Neural crest cell (in vitro differentiated cells): Measurements from ENCODE around the gene SHROOM2. TPM values are rescaled to one million over a fixed set of nuclear protein-coding genes. Genes with fewer than 3 reads are reported as not detected.

Source experiments
- DNase-seq: peaks from one replicate; pipeline ENCODE4 v3.0.0; 2021; ENCODE audit warnings: low read depth, mixed read lengths, low spot score
- H3K27ac Mint-ChIP-seq: one replicate; pipeline ENCODE4 v1.8.0; 2021; ENCODE audit warnings: mild to moderate bottlenecking, mixed read lengths; ENCODE audit not compliant: unreplicated experiment
- H3K27me3 Mint-ChIP-seq: 2 replicates; pipeline ENCODE4 v1.8.0; 2021; ENCODE audit warnings: low read depth, mild to moderate bottlenecking, mixed read lengths
- H3K36me3 Mint-ChIP-seq: 2 replicates; pipeline ENCODE4 v1.8.0; 2021; ENCODE audit warnings: low read depth, mild to moderate bottlenecking, mixed read lengths
- H3K4me1 Mint-ChIP-seq: 2 replicates; pipeline ENCODE4 v1.8.0; 2021; ENCODE audit warnings: mixed read lengths
- H3K4me3 Mint-ChIP-seq: one replicate; pipeline ENCODE4 v1.8.0; 2021; ENCODE audit warnings: mild to moderate bottlenecking, mixed read lengths
- H3K9me3 Mint-ChIP-seq: 2 replicates; pipeline ENCODE4 v1.8.0; 2021; ENCODE audit warnings: mixed read lengths
- CTCF ChIP-seq: fragments of 200-600 bp; sonication (generic); conservative IDR thresholded peaks from 2 replicates; pipeline ENCODE4 v1.5.0; 2021; ENCODE audit warnings: antibody characterized with exemption, mild to moderate bottlenecking
- total RNA-seq: library from RNA; stranded (reverse); gene quantifications from 2 replicates; pipeline ENCODE4 v1.2.1, GENCODE V29; 2021

SHROOM2 gene
- total RNA-seq, 1 donor from 2014 or later = 11.1 TPM

- Mint-ChIP-seq H3K4me1 (peaks cover 11% of the 10 kb centered on the region), H3K27me3 (no peaks in the 10 kb centered on the region), H3K9me3 (no peaks in the 10 kb centered on the region), H3K27ac (no peak overlapping the region), H3K36me3 (no peaks in the 10 kb centered on the region), H3K4me3 (no peak overlapping the region)
- TF ChIP-seq CTCF = no peak
- no peak for DNase-seq
Measured at GRCh38 chrX:9842541-9842940, 56.3 kb downstream of the SHROOM2 start.

- Mint-ChIP-seq H3K36me3 (no peaks in the 10 kb centered on the region), H3K4me3 (no peak overlapping the region), H3K27me3 (no peaks in the 10 kb centered on the region), H3K9me3 (peaks cover 2% of the 10 kb centered on the region), H3K4me1 (peaks cover 11% of the 10 kb centered on the region), H3K27ac (no peak overlapping the region)
- no peak for DNase-seq
- no peak for TF ChIP-seq CTCF
Measured at GRCh38 chrX:9844936-9845577, 58.8 kb downstream of the SHROOM2 start.

GRCh38 chrX:9845578-9845952, 59.3 kb downstream of the SHROOM2 start:
- Mint-ChIP-seq H3K9me3 (peaks cover 2% of the 10 kb centered on the region), H3K4me3 (no peak overlapping the region), H3K27ac (peak overlapping the region; percentile 73), H3K4me1 (peaks cover 11% of the 10 kb centered on the region), H3K27me3 (no peaks in the 10 kb centered on the region), H3K36me3 (no peaks in the 10 kb centered on the region)
- no peak for DNase-seq
- no peak for TF ChIP-seq CTCF

GRCh38 chrX:9846631-9847030, 60.4 kb downstream of the SHROOM2 start:
- H3K27ac Mint-ChIP-seq = no peak overlapping the region
- no peaks in the 10 kb centered on the region for H3K27me3 Mint-ChIP-seq
- H3K9me3 Mint-ChIP-seq = peaks cover 2% of the 10 kb centered on the region
- TF ChIP-seq CTCF = no peak
- peaks cover 11% of the 10 kb centered on the region for H3K4me1 Mint-ChIP-seq
- DNase-seq = no peak
- H3K36me3 Mint-ChIP-seq = no peaks in the 10 kb centered on the region
- no peak overlapping the region for H3K4me3 Mint-ChIP-seq

- no peaks in the 10 kb centered on the region for H3K27me3 Mint-ChIP-seq
- H3K4me3 Mint-ChIP-seq = no peak overlapping the region
- DNase-seq = no peak
- H3K36me3 Mint-ChIP-seq = no peaks in the 10 kb centered on the region
- peaks cover 2% of the 10 kb centered on the region for H3K9me3 Mint-ChIP-seq
- H3K27ac Mint-ChIP-seq = no peak overlapping the region
- peaks cover 11% of the 10 kb centered on the region for H3K4me1 Mint-ChIP-seq
- no peak for TF ChIP-seq CTCF
Measured at GRCh38 chrX:9847071-9847470, 60.8 kb downstream of the SHROOM2 start.
